Sigmoid colon (tissue), 4 donors: ENCODE data around the gene SLC17A8.

Experiments
- EP300 ChIP-seq, 4 donors: sonication (generic); formaldehyde crosslinking; IDR thresholded peaks; one replicate each; pipeline ENCODE4 v1.6.1; 2017; ENCODE audit warnings: antibody characterized with exemption in 4 of 4
- POLR2A ChIP-seq, 2 donors: fragments of 450-650 bp; IDR thresholded peaks; one replicate each; pipeline ENCODE4 v1.6.1; 2016; ENCODE audit warnings: antibody characterized with exemption in 2 of 2, mild to moderate bottlenecking in 2 of 2, moderate library complexity in 2 of 2
- POLR2AphosphoS5 ChIP-seq, 4 donors: sonication (generic); formaldehyde crosslinking; IDR thresholded peaks; one replicate each; pipeline ENCODE4 v1.6.1; 2017; ENCODE audit warnings: antibody characterized with exemption in 4 of 4
- TF ChIP-seq, protein P1 (sequence below), 4 experiments: fragments of 450-650 bp in 3 of 4; fragments of 200-600 bp in 1 of 4; IDR thresholded peaks; one replicate each; pipeline ENCODE4 v1.5.1; 2016 to 2019; ENCODE audit warnings: antibody characterized with exemption in 4 of 4, mild to moderate bottlenecking in 3 of 4, moderate library complexity in 2 of 4

DNA sequence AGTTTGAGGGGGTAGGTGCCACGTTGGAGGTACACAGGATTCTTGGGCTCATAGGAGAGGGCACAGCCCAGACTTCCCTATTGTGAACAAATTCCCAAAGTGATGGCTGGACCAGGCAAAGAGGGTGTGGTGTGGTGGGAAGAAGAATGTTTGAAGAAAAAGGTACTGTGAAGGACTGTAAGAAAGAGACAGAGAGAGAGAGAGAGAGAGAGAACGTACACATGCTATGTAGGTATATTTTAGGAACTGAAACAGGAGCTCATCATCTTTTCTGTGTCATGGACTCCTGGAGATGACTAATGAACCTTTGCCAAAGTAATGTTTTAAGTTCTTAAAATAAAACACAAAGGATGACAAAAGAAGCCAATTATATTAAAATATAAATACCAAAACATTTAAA is 24.5 kb downstream of the SLC17A8 start:
- TF ChIP-seq, protein P1, sequence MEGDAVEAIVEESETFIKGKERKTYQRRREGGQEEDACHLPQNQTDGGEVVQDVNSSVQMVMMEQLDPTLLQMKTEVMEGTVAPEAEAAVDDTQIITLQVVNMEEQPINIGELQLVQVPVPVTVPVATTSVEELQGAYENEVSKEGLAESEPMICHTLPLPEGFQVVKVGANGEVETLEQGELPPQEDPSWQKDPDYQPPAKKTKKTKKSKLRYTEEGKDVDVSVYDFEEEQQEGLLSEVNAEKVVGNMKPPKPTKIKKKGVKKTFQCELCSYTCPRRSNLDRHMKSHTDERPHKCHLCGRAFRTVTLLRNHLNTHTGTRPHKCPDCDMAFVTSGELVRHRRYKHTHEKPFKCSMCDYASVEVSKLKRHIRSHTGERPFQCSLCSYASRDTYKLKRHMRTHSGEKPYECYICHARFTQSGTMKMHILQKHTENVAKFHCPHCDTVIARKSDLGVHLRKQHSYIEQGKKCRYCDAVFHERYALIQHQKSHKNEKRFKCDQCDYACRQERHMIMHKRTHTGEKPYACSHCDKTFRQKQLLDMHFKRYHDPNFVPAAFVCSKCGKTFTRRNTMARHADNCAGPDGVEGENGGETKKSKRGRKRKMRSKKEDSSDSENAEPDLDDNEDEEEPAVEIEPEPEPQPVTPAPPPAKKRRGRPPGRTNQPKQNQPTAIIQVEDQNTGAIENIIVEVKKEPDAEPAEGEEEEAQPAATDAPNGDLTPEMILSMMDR (IDR thresholded peaks at IDR 0.05), result no peak
- TF ChIP-seq POLR2A (IDR thresholded peaks at IDR 0.05) (no peak), POLR2AphosphoS5 (IDR thresholded peaks at IDR 0.05) (no peak), EP300 (IDR thresholded peaks at IDR 0.05) (no peak)
